ENCODE results near the gene C3orf62.

GRCh38 chr3:49266410-49267095 is 10.5 kb downstream of the C3orf62 start:
- no peak for TF ChIP-seq POLR2A (IDR thresholded peaks at IDR 0.05)
- no peak for TF ChIP-seq CTCF (IDR thresholded peaks at IDR 0.05)
